GM18868 (cell line): Measurements from ENCODE around the gene JARID2.

Experiments used
- ATAC-seq: cut with Tn5 transposase; IDR thresholded peaks from one replicate; pipeline ENCODE4 v1.9.1; 2021; ENCODE audit warnings: mild to moderate bottlenecking, moderate library complexity; ENCODE audit not compliant: unreplicated experiment

Gene JARID2

DNA sequence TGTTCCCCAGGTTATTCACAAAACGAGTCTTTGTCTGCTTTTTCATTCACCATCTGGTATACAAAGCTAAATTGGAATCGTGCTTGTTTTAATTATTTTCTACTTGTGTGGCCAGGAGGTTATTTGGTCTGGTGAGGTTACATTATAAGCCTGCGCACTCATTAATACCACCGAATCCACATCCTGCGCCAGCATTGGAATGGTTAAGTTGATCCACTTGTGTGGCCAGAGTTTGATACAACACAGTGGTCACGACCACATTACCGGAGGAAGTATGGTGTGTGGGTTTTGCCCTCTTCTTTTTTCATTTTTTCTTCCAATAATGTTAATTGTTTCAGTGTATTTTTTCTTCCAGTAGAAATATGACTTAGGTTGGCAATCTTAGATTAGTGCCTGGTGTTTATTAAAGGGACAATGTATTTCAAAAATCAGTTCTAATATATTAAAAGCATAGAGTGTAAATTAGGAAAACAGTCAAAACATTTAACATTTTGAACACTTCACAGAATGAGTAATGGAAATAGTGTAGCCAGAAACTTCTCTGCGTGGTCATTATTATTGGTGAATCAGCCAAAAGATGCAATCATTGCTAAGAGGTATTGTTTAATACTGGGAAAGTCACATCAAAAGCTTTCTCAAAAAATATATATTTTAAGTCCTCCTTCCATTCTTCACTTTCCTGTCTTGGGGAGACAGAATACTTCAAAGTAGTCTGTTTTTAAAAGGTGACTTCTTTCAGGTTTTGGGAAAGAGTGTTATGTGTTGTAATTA, 84.5 kb downstream of the JARID2 start:
- ATAC-seq: no peak

DNA sequence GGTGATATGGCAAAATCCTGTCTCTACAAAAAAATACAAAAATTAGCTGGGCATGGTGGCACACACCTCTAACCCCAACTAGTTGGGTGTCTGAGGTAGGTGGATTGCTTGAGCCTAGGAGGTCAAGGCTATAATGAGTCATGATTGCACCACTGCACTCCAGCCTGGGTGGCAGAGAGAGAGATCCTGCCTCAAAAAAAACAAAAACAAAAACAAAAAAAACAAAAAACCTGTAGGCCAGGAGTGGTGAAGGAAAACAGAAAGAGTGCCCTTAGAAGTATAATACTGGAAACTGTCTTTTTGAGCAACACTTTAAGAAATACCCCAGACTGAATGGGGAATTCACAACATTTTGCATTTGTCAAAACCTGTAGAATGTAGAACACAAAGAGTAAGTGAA, 85.3 kb downstream of the JARID2 start:
- ATAC-seq: no peak

DNA sequence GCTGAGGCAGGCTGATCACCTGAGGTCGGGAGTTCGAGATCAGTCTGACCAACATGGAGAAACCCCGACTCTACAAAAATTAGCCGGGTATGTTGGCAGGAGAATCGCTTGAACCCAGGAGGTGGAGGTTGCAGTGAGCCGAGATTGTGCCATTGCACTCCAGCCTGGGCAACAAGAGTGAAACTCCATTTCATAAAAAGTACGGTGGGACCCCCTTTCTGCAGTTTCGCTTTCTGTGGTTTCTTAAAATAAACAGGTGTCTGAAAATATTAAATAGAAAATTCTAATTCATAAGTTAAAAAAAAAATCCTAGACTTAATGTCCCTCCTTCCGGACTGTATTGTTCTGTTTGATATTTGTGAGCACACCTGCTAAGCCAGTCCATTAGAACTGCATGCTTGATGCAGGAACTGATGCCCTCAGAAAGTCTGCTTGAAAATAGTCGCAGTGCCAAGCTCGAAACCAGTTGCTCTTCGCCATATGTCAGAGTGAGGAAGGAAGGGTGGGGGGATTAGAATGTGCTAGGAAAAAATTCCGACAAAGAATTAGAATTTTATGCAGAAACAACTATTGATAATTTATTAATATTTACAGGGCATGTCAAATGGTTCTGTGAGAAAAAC, 85.9 kb downstream of the JARID2 start:
- no peak for ATAC-seq

DNA sequence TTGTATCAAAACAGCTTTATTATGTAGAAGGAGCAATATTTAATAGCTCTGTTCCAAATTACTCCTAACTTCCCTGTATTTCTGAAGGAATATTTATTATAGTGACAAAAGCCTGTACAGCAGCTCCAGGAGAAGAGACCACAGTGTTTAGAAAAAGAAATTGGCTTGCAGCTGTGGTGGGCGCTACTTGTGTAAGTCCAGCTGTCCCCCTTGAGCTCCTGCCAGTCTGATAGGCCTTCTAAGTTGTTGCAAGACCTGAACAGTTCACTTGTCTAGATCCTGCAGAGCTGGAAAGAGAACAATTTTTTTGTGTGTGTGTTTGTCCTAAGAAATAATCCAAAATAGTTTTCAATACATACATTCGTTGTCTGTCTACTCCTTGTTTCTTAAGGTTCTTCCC, 86.6 kb downstream of the JARID2 start:
- ATAC-seq: no peak

DNA sequence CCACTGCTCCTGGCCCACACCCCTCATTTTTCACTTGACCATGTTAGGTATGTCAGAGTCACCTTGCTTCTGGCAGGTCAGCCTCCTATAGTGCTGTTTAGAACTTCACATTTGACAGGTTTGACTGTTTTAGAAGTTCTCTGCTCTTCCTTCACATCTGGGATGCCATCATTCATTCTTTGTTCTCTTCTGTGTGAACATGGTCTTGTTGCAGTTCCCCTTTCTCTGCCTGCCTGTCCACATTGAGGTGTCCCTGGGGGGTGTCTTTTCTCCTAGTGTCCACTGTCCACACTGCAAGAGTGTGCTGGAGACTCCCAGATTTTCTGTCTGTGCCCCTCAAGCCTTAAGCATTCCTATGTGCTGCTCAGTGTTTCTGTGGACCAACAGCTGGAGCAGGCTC, 89.5 kb downstream of the JARID2 start:
- ATAC-seq: no peak

DNA sequence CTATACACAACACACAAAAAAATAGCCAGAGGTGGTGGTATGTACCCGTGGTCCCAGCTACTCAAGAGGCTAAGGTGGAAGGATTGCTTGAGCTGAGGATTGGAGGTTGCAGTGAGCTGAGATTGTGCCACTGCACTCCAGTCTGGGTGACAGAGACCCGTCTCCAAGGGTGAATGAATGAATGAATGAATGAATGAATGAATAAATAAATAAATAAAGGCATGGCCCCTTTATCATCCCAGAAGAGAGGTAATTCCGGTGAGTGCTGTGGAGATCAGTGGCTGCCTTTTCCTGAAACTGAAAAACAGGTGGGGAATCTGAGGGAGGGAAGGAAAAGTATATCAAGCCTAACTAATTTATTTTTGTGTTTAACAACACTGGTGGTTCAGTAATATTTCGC, 90.0 kb downstream of the JARID2 start:
- ATAC-seq: no peak

DNA sequence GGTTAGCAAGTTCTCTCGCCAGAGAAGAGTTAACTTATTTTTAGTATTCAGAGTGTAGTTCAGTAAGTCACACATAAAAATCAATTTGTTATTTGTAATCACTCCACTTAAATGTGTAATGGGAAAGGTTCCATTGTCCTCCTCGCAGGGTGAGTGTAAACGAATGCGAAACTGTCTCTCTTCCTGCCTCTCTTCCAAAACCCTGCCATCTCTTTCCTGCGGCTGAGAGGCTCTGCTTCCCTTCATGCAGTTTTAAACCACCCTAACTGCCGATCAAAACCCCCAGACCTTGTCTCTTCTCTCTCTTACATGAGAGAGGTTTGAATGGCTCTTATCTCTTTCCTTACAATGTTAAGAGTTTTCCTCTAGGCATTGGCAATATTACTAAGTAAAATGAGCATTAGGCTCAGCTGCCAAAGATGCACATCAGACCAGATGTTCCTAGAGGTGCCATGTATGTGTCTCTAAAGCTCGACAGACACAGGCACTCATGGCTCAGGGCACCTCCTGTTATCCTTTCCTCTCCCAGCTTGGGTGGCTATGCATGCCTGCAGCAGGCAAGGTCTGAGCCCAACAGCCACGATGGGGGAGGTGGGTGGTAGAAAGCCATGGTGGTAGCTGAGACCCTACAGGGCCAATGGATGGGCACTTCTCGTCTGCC, 91.2 kb downstream of the JARID2 start:
- ATAC-seq: no peak

DNA sequence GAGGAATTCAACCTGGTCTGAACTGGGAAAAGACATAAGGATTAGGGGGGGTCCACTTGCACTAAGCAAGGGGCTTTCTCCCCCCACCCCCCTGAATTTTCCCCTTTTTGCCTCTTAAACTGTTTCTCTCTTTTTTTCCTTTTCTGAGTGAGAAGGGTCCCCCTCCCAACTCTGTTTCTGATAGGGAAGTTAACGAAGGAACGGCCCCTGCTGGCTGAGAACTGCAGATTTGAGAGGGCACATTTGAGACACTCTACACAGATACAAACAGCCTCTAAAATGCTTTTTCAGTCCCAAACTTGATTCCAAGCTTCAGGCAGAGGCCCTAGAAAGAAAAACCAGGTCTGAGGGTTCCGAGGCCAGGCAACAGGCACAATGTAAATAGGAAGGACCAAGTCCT, 91.7 kb downstream of the JARID2 start:
- no peak for ATAC-seq

DNA sequence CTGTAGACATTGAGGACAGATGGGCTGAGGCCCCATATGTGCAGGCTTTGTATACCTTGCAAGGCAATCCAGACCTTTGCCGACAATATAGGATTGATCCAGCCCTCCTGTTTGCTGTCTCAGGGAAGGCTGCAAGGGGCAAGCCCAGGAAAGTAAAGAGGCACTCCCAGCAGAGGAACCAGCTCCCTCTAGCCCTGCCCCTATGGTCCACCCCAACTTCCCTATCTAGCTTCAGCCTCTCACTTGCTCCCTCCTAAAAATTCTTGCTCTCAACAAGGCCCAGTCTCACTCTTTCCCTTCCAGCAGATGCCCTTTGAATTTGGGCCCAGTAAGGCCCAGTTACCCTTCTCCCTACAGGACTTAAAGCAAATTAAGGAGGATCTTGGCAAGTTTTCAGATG, 92.6 kb downstream of the JARID2 start:
- no peak for ATAC-seq

DNA sequence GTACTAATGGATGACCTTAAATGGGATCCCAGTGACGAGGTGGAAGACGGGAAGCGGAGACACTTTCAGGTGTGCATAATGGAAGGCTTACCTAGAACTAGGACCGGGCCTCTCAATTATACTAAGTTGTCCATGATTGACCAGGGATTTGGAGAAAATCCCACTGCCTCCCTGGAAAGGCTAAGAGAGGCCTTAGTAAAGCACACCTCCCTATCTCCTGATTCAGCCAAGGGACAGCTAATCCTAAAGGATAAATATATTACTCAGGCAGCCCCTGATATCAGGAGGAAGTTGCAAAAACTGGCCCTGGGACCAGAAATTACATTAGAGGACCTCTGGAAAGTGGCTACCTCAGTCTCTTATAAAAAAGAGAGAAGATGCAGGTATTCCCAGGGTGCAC, 93.2 kb downstream of the JARID2 start:
- ATAC-seq: no peak

DNA sequence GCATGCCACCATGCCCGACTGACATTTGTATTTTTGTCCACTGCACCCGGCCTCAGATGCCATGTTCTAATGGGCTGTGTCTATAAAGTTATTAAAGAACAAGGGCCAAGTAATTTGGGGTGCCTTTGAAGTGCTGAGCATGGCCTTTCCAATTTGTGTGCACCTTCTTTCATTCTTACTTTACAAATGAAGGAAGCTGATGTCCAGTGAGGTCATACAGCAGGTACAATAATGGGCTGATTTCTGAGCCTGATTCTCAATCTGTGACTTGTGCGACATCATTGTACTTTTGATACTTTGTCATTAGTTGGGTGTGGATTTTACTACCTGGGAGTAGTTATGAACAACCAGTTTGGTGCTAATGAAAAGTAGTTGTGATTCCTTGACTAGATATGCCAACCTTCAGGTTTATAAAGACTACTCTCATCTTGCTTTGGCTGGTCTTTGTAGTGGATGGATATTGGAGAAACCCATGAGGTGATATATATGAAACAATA, 94.3 kb downstream of the JARID2 start:
- no peak for ATAC-seq

DNA sequence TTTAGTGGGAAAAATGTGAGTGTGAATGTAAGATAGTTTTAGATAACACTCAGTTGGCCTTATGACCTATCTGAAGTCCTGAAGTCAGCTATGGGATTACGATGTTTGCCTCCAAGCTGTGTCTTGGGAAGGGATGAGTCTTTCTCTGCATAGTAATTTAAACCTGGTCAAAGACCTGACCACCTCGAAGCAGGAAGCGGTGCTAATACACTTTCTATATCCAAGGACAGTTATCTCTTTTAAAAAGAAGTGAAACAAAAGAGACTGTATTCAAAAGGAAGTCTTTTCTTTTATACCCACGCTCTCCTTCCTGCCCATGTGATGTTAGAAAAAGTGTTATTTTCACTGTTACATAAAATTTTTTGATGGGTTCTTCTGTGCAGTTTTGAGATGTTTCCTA, 94.9 kb downstream of the JARID2 start:
- peak; percentile 48 for ATAC-seq

DNA sequence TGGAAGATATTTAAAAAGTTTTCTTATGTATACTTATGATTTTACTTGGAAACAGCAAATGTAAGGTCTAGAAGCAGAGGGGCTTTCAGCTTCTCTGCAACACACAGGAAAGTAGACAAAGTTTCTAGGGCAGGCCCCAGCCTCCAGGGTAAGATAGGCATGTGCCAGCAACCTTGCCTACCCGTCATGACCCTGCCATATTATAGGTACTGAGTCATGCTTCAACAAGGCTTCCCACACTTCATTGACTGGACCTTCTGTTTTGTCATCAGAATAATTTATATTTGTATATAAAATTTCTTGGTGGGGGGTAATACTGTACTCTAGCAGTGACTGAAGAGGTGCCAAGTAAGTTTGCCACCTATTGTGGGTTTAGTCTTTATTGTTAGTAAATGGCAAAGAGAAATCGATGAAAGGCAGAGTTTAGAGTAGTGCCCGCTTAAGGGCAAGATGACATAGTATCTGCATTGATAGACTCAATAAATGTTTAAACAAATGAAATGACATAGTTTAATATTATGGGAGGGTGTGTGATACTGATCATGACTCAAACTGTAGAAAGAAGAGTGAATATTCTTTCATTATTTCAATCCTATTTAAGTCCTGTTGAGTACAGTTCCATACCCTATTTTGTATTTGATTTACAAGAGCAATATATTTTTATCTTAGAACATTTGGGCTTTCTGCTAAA, 95.6 kb downstream of the JARID2 start:
- no peak for ATAC-seq

DNA sequence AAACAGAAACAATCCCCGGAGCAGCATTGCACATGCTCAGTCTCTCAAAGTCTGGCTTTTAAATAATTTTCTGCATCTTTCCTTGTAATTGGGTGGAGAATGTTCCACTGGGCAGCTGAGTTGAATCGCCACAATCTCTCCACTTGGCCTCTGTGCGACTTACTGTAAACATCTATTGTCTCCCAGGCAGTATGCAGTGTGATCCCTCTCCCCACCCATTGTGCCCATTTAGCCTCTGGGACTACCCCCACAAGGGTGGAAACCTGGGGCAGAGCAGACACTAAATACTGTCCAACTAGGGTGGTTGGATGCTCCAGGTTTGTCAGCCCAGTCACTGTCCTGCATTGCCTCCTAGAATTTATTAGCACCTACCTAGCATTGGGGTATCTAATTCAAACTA, 96.2 kb downstream of the JARID2 start:
- ATAC-seq: no peak

DNA sequence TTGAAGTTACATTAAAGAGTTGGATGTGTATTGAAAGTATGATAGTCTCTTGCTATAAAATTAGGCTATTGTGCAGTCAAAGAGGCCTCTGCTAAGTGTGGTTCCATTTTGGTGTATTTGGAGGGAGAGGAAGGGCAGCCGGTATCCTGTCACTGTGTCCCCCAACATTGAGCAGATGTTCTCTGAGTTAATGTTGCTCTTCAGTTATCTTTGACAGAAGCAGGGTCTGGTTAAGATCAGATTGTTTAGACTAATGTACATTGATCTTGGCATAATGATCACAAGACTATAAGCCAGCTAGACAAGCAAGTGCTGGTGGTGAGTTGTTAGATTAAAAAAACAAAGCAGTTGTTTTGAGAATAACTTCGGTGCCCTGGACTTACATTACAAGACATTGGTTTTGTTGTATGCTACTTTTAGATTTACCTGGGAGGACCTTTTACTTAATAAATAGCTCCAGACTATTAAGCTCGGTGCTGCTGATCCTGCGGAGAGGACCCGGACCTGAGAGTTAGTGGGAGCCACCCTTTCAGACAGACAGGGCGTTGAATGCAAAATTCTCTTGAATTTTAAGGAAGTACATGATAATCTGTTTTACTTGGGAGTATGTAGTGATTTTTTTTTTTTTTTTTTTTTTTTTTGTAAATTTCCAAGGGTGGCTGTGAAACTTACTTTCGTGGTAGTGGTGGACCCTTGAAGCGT, 97.8 kb downstream of the JARID2 start:
- no peak for ATAC-seq

DNA sequence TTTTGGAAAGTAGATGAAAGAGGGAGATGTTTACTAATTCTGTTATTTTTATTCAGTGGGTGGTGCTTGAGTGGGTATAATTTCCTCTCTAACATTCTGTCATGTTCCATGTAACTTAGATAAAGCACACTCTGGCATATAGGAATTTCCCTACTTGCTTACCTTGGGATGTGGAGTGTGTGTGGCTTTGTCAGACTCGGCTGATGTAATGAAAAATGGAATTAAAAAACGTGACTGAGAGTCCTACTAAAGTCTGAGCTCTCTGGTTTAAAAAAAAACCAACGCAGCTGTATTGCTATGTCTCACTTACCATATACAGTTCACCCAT, 98.3 kb downstream of the JARID2 start:
- ATAC-seq: no peak

DNA sequence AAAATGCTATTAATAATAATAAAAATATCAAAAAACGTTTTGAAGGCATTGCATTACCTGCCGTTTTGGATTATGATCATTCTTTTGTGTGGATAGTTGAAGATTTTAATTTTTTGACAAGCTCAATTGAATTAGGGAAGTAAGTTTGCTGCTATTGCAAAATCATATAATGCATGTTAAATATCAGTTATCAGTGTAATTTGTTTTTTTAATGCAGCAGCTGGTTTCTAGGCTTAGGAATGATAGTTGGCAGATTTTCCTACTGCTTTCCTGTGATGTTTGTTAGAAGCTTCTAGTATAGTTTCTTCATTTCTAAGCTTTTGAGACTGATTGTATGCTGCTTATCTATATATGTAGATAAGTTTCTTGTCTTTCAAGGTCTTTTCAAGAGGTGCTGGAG, 99.0 kb downstream of the JARID2 start:
- ATAC-seq: no peak

DNA sequence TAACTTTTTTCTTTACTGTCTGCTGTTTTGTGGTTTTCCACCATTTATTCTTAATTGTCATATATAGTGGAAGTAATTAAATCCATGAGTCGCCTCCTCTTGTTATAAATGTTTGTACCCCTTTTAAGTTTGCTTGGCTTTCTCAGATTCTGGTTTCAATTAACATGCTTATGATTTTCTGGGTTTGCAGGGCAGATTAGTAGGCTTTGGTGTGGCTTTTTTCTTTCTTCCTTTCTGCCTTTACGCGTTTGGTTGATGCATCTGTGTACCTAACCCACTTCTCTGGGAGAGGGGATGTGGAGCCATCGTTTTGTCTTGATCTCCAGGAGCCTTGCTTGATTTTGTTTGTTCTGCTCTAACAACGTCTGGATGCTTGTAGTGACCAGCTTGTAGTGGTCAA, 100.4 kb downstream of the JARID2 start:
- no peak for ATAC-seq

DNA sequence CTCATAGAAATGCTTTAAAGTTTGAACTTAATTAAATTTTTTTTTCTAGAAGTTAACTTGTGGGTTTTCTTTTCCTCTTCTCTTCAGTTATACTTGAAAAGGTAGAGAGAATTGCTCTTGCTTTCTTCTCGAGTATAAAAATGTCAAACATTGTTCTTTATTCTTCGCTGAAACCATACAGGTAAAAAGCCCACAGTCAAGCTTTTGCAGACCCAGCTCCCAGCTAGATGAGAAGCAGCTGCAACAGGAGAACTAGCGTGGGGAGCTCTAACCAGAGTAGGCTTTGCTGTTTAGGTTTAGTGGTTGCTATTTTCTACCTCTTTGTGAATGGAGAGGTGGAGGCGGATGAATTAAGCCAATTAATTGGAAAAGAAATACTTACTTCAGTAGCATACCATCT, 102.7 kb downstream of the JARID2 start:
- no peak for ATAC-seq

DNA sequence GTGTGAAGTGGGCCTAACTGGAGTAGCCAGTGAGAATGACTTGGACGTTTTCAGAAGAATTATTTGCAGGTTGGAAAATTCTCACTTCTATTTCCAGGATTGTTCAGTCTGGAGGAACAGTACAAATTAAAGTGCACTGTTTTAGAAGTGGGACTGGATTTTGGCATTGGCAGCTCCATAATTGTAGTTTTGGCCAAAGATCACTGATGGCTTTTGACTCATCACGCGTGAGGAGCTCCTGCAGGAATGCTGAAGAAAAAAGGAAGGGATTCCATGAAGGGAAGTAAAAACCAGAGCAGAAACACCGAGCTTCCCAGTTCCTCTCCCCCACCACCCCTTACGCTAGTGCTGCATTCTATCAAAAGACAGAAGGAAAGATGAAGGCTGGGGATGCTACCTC, 103.5 kb downstream of the JARID2 start:
- no peak for ATAC-seq
